GM12875 (cell line): ENCODE data around the gene CNIH3.
"Not testable (repeated sequence)": the region's sequence is repeated elsewhere in the genome, so short reads cannot be mapped to it uniquely, and the experiment has no call there.

Experiments
- H3K4me3 ChIP-seq: one replicate; pipeline ENCODE4 v1.5.1; 2011; ENCODE audit warnings: low read depth, low read length, control low read depth
- CTCF ChIP-seq: IDR thresholded peaks from 2 replicates; pipeline ENCODE4 v1.5.1; 2011; ENCODE audit warnings: low read depth, mild to moderate bottlenecking, control low read depth, inconsistent platforms, low read length, moderate library complexity, borderline replicate concordance; ENCODE audit not compliant: insufficient read depth

The CNIH3 gene

GRCh38 chr1:224615861-224616755 lies at the start of gene CNIH3:
Gene CNIH3 (plus strand): TSS chr1:224616317. CDS start chr1:224617175, 858 bp downstream.
- no peak within 1 kb of the TSS for H3K4me3 ChIP-seq
- TF ChIP-seq CTCF = no peak

- not testable (repeated sequence) for H3K4me3 ChIP-seq
These were observed 49.6 kb upstream of the CNIH3 start for GRCh38 chr1:224566492-224566891.

- H3K4me3 ChIP-seq = no peak overlapping the region
- TF ChIP-seq CTCF = no peak
These were observed 46.8 kb upstream of the CNIH3 start for GRCh38 chr1:224569276-224569675.

- H3K4me3 ChIP-seq = not testable (repeated sequence)
These were observed 44.1 kb upstream of the CNIH3 start for GRCh38 chr1:224571975-224572374.

- H3K4me3 ChIP-seq = no peak overlapping the region
- no peak for TF ChIP-seq CTCF
These were observed 36.6 kb upstream of the CNIH3 start for GRCh38 chr1:224579526-224579925.

- no peak overlapping the region for H3K4me3 ChIP-seq
- no peak for TF ChIP-seq CTCF
These were observed 36.1 kb upstream of the CNIH3 start for GRCh38 chr1:224580006-224580405.

- no peak for TF ChIP-seq CTCF
- no peak overlapping the region for H3K4me3 ChIP-seq
These were observed 34.1 kb upstream of the CNIH3 start for GRCh38 chr1:224582041-224582440.

GRCh38 chr1:224583774-224584173 lies 32.3 kb upstream of the CNIH3 start:
- TF ChIP-seq CTCF = no peak
- H3K4me3 ChIP-seq = no peak overlapping the region
